ENCODE measurements around the gene CTSF.
"Not testable (repeated sequence)": the region's sequence is repeated elsewhere in the genome, so short reads cannot be mapped to it uniquely, and the experiment has no call there.

The CTSF gene

GRCh38 chr11:66546966-66547661 lies 21.3 kb downstream of the CTSF start:
- ChIA-PET POLR2A (interaction anchor here (1.5 kb wide), 1 partner anchor 70 kb away, joined by 3 read pairs; no protein-coding TSS in a partner anchor), CTCF (interaction anchor here (0.7 to 2.0 kb wide), 2 partner anchors 22 to 90 kb away, joined by 3 to 5 read pairs; partner anchors contain the start of gene CTSF)
- WGBS (ENCODE audit: insufficient coverage): 49% methylated on average over 16 of the region's 18 CpGs
- Histone ChIP-seq H3K27me3 (replicated peaks in 2 of 5; ENCODE audit: control insufficient read depth in 4 of 5, insufficient read depth in 5 of 5, low read length in 4 of 5) (peaks cover 0 to 9% (median 0%) of the 10 kb centered on the region in 5 experiments), H3K4me3 (ENCODE audit: control insufficient read depth in 1 of 7, extremely low read depth in 1 of 7, insufficient read depth in 4 of 7, low read depth in 2 of 7, low read length in 6 of 7) (peak overlapping the region in 1 of 7 experiments; percentile 88), H3K27ac (ENCODE audit: insufficient read depth in 1 of 2, low read depth in 1 of 2, low read length in 2 of 2, poor library complexity in 1 of 2, severe bottlenecking in 2 of 2) (no peak overlapping the region), H3K9me3 (ENCODE audit: control extremely low read depth in 1 of 5, control insufficient read depth in 4 of 5, insufficient read depth in 2 of 5, low read depth in 1 of 5, low read length in 4 of 5) (no peaks in the 10 kb centered on the region), H3K36me3 (ENCODE audit: control insufficient read depth in 4 of 4, insufficient read depth in 4 of 4, low read length in 3 of 4) (peaks cover 0 to 11% (median 9%) of the 10 kb centered on the region in 4 experiments), H3K4me1 (ENCODE audit: control extremely low read depth in 1 of 4, control insufficient read depth in 4 of 4, insufficient read depth in 4 of 4, low read length in 3 of 4) (peaks cover 13 to 40% (median 31%) of the 10 kb centered on the region in 4 experiments)
- DNase-seq: no peak

GRCh38 chr11:66546368-66546965 lies 21.9 kb downstream of the CTSF start, which contains the start of gene ACTN3:
TSS of gene ACTN3 (plus strand) at chr11:66546903. CDS start at chr11:66546938, 35 bp downstream.
- ChIA-PET POLR2A (interaction anchor here (1.0 to 1.9 kb wide), 5 partner anchors 66 to 132 kb away, joined by 3 to 11 read pairs (median 3); partner anchors contain the start of genes DPP3, RBM4 and RBM4B), CTCF (interaction anchor here (0.9 to 2.0 kb wide), 7 partner anchors 9 to 166 kb away, joined by 3 to 5 read pairs (median 4); partner anchors contain the start of genes CCDC87, CCS and CTSF)
- peaks cover 13 to 40% (median 31%) of the 10 kb centered on the region in 4 experiments for H3K4me1 ChIP-seq (ENCODE audit: control extremely low read depth in 1 of 4, control insufficient read depth in 4 of 4, insufficient read depth in 4 of 4, low read length in 3 of 4)
- no peak for DNase-seq
- H3K27me3 ChIP-seq (replicated peaks in 2 of 5; ENCODE audit: control insufficient read depth in 4 of 5, insufficient read depth in 5 of 5, low read length in 4 of 5): peaks cover 0 to 9% (median 0%) of the 10 kb centered on the region in 5 experiments
- H3K36me3 ChIP-seq (ENCODE audit: control insufficient read depth in 4 of 4, insufficient read depth in 4 of 4, low read length in 3 of 4): peaks cover 0 to 17% (median 15%) of the 10 kb centered on the region in 4 experiments
- peak within 1 kb of the TSS; percentile 51 to 92 (median 78) for H3K4me3 ChIP-seq (ENCODE audit: control insufficient read depth in 1 of 7, extremely low read depth in 1 of 7, insufficient read depth in 4 of 7, low read depth in 2 of 7, low read length in 6 of 7)
- H3K9me3 ChIP-seq (ENCODE audit: control extremely low read depth in 1 of 5, control insufficient read depth in 4 of 5, insufficient read depth in 2 of 5, low read depth in 1 of 5, low read length in 4 of 5): no peaks in the 10 kb centered on the region
- 7% methylated on average over 21 of the region's 37 CpGs for WGBS (ENCODE audit: insufficient coverage)
- peak within 1 kb of the TSS; percentile 54 to 88 for H3K27ac ChIP-seq (ENCODE audit: insufficient read depth in 1 of 2, low read depth in 1 of 2, low read length in 2 of 2, poor library complexity in 1 of 2, severe bottlenecking in 2 of 2)

DNA sequence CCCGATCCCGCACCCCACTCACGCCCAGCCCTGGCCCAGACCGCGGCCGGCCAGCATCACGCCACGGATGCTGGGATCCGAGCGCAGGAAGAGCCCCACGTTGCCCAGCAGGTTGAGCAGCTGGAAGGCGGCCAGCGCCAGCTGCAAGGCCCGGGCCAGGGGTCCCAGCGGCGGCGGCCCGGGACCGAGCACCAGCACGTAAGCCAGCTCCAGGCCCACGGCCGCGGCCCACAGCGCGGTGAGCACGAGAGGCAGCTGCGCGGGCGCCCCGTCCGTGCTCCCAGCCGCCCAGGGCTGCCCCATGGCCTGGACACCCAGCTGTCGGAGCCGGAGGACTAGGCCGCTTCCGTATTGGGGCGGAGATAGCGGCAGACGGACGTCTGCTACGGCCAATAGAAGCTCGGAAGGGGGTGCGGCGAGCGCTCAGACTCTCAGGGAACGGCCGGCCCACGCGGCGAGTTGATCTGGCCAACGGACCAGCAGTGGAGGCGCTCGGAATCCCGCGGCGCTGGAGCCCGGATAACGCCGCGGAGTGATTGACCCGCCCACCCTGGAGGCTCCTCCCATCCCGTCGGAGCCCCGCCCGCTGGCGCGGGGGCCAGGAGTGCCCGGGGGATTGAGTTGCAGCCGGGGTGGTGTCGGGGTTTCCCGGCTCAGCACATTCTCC lies 22.6 kb downstream of the CTSF start, which contains the start of gene ZDHHC24:
TSS of gene ZDHHC24 (minus strand) at position 348 of the 667 bp plus-strand sequence. CDS start at position 303, 45 bp downstream.
- Histone ChIP-seq H3K27ac (ENCODE audit: insufficient read depth in 1 of 2, low read depth in 1 of 2, low read length in 2 of 2, poor library complexity in 1 of 2, severe bottlenecking in 2 of 2) (peak within 1 kb of the TSS; percentile 54 to 88), H3K4me1 (ENCODE audit: control extremely low read depth in 1 of 4, control insufficient read depth in 4 of 4, insufficient read depth in 4 of 4, low read length in 3 of 4) (peaks cover 13 to 40% (median 31%) of the 10 kb centered on the region in 4 experiments)

DNA sequence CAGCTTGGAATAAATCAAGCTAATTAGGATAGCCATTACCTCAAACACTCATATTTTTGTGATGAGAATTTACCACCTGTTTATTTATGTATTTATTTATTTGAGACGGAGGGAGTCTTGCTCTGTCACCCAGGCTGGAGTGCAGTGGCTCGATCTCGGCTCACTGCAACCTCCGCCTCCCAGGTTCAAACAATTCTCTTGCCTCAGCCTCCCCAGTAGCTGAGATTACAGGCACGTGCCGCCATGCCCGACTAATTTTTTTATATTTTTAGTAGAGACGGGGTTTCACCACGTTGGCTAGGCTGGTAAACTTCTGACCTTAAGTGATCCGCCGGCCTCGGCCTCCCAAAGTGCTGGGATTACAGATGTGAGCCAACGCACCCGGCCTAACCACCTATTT lies 23.5 kb downstream of the CTSF start:
- H3K27me3 ChIP-seq (replicated peaks in 2 of 5; ENCODE audit: control insufficient read depth in 4 of 5, insufficient read depth in 5 of 5, low read length in 4 of 5); DNase-seq; H3K9me3 ChIP-seq (ENCODE audit: control extremely low read depth in 1 of 5, control insufficient read depth in 4 of 5, insufficient read depth in 2 of 5, low read depth in 1 of 5, low read length in 4 of 5): not testable (repeated sequence)
- peaks cover 13 to 40% (median 31%) of the 10 kb centered on the region in 4 experiments for H3K4me1 ChIP-seq (ENCODE audit: control extremely low read depth in 1 of 4, control insufficient read depth in 4 of 4, insufficient read depth in 4 of 4, low read length in 3 of 4)
- WGBS (ENCODE audit: insufficient coverage): 80% methylated on average over 14 of the region's 14 CpGs
- POLR2A ChIA-PET: interaction anchor here (1.3 to 1.9 kb wide), 2 partner anchors 94 to 133 kb away, joined by 7 to 11 read pairs; partner anchors contain the start of genes RBM4 and RBM4B
- H3K36me3 ChIP-seq (ENCODE audit: control insufficient read depth in 4 of 4, insufficient read depth in 4 of 4, low read length in 3 of 4): peaks cover 2 to 25% (median 17%) of the 10 kb centered on the region in 4 experiments
- peak overlapping the region in 1 of 2 experiments; percentile 88 for H3K27ac ChIP-seq (ENCODE audit: insufficient read depth in 1 of 2, low read depth in 1 of 2, low read length in 2 of 2, poor library complexity in 1 of 2, severe bottlenecking in 2 of 2)
- peak overlapping the region in 6 of 7 experiments; percentile 65 to 92 (median 79) for H3K4me3 ChIP-seq (ENCODE audit: control insufficient read depth in 1 of 7, extremely low read depth in 1 of 7, insufficient read depth in 4 of 7, low read depth in 2 of 7, low read length in 6 of 7)
- CTCF ChIA-PET: interaction anchor here (1.0 to 1.8 kb wide), 6 partner anchors 15 to 281 kb away, joined by 3 to 5 read pairs (median 4); partner anchors contain the start of genes CCDC87, CCS and RBM4

More for the DNA sequence above, 22.6 kb downstream of the CTSF start, which contains the start of gene ZDHHC24:
- Histone ChIP-seq H3K36me3 (ENCODE audit: control insufficient read depth in 4 of 4, insufficient read depth in 4 of 4, low read length in 3 of 4) (peaks cover under 1 to 21% (median 17%) of the 10 kb centered on the region in 4 experiments), H3K9me3 (ENCODE audit: control extremely low read depth in 1 of 5, control insufficient read depth in 4 of 5, insufficient read depth in 2 of 5, low read depth in 1 of 5, low read length in 4 of 5) (no peaks in the 10 kb centered on the region), H3K4me3 (ENCODE audit: control insufficient read depth in 1 of 7, extremely low read depth in 1 of 7, insufficient read depth in 4 of 7, low read depth in 2 of 7, low read length in 6 of 7) (peak within 1 kb of the TSS; percentile 51 to 92 (median 78)), H3K27me3 (replicated peaks in 2 of 5; ENCODE audit: control insufficient read depth in 4 of 5, insufficient read depth in 5 of 5, low read length in 4 of 5) (peaks cover 0 to 9% (median 0%) of the 10 kb centered on the region in 5 experiments)
- peak; percentile 91 to 95 (median 95) for DNase-seq
- POLR2A ChIA-PET: interaction anchor here (1.0 to 1.9 kb wide), 5 partner anchors 66 to 132 kb away, joined by 3 to 11 read pairs (median 3); partner anchors contain the start of genes DPP3, RBM4 and RBM4B
- CTCF ChIA-PET: interaction anchor here (0.6 to 2.0 kb wide), 12 partner anchors 10 to 280 kb away, joined by 3 to 5 read pairs (median 4); partner anchors contain the start of genes CCDC87, CCS, CTSF and RBM4
- WGBS (ENCODE audit: insufficient coverage): 0% methylated on average over 68 of the region's 71 CpGs

DNA sequence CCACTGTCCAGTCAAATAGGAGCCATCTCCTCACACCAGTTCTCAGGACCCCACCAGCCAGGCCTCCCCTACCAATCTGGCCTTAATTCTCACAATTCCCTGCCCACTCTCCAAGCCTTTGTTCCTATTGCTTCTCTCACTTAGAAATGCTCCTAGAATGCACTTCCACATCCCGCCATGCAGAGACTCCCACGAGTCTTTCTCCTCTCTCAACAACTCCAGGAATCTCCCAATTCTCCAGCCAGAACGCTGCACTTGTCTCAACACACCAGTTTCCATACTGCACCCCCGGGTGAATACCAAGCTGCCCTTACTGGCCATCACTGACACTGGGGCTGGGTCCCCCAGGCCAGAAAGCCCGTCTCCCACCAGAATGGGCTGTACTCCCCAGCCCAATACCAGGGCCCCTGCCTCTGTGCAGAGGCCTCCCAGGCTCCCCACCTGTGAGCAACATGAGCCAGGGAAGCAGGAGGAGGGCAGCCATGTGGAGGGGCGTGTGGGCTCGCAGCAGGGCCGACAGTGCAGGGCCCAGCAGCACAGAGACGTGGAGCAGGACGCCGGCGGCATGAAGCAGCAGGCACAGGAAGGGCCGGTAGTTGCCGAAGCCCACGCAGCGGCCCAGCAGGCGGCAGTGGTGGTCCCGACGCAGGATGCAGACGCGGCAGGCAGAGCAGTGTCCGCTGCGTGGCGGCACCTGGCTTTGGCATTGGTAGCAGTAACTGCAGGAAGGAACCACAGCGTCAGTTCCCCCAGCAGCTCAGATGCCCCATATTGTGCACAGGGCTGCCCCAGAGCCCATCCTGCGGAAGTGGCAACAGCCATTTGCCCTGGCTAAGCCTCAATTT lies 24.9 kb downstream of the CTSF start:
- 20% methylated on average over 26 of the region's 26 CpGs for WGBS (ENCODE audit: insufficient coverage)
- no peaks in the 10 kb centered on the region for H3K9me3 ChIP-seq (ENCODE audit: control extremely low read depth in 1 of 5, control insufficient read depth in 4 of 5, insufficient read depth in 2 of 5, low read depth in 1 of 5, low read length in 4 of 5)
- peaks cover 9 to 40% (median 27%) of the 10 kb centered on the region in 4 experiments for H3K36me3 ChIP-seq (ENCODE audit: control insufficient read depth in 4 of 4, insufficient read depth in 4 of 4, low read length in 3 of 4)
- H3K4me1 ChIP-seq (ENCODE audit: control extremely low read depth in 1 of 4, control insufficient read depth in 4 of 4, insufficient read depth in 4 of 4, low read length in 3 of 4): peaks cover 13 to 40% (median 31%) of the 10 kb centered on the region in 4 experiments
- ChIA-PET POLR2A (interaction anchor here (0.5 to 1.5 kb wide), 2 partner anchors 96 to 135 kb away, joined by 3 to 7 read pairs; partner anchors contain the start of gene RBM4B), CTCF (interaction anchor here (1.0 to 3.1 kb wide), 8 partner anchors 10 to 137 kb away, joined by 3 to 8 read pairs (median 4); partner anchors contain the start of gene RBM4B)
- peaks cover 0 to 3% (median 0%) of the 10 kb centered on the region in 5 experiments for H3K27me3 ChIP-seq (replicated peaks in 2 of 5; ENCODE audit: control insufficient read depth in 4 of 5, insufficient read depth in 5 of 5, low read length in 4 of 5)
- H3K27ac ChIP-seq (ENCODE audit: insufficient read depth in 1 of 2, low read depth in 1 of 2, low read length in 2 of 2, poor library complexity in 1 of 2, severe bottlenecking in 2 of 2): peak overlapping the region; percentile 40 to 77
- peak; percentile 89 to 94 (median 92) for DNase-seq
- peak overlapping the region in 6 of 7 experiments; percentile 30 to 88 (median 58) for H3K4me3 ChIP-seq (ENCODE audit: control insufficient read depth in 1 of 7, extremely low read depth in 1 of 7, insufficient read depth in 4 of 7, low read depth in 2 of 7, low read length in 6 of 7)
